ENCODE data around the gene SPINDOC.

- TF ChIP-seq EZH2 (IDR thresholded peaks at IDR 0.05; ENCODE audit: insufficient read depth, poor library complexity, severe bottlenecking) (no peak), EZH2phosphoT487 (IDR thresholded peaks at IDR 0.05; ENCODE audit: insufficient read depth, low read depth) (no peak)
These were observed 27.4 kb upstream of the SPINDOC start for GRCh38 chr11:63785823-63786222.
